Head of caudate nucleus (tissue), 42 donors: ENCODE results near the gene UPK1A.

Experiments used
- DNase-seq, 42 donors: peaks; one replicate each; pipeline versions ENCODE4 v3.0.0 to v3.0.0-alpha.2; 2020 to 2021; ENCODE audit warnings: mixed read lengths in 7 of 42
- intact Hi-C: fragments of 100-400 bp; cut with DNase I; formaldehyde crosslinking; loops from one replicate; pipeline ENCODE4 v1.15.0; 2022

The UPK1A gene

GRCh38 chr19:35666251-35666913, at the start of gene UPK1A:
TSS of gene UPK1A (plus strand) at chr19:35666517. CDS start at chr19:35666813, 296 bp downstream.
- intact Hi-C loops, result no loop called here
- DNase-seq, result no peak

GRCh38 chr19:35618857-35619256, 47.5 kb upstream of the UPK1A start:
- intact Hi-C loops, result no loop called here
- DNase-seq, result no peak

- intact Hi-C loops, result no loop called here
These were observed 46.9 kb upstream of the UPK1A start for GRCh38 chr19:35619290-35619923.

GRCh38 chr19:35620001-35620400, 46.3 kb upstream of the UPK1A start:
- intact Hi-C loops, result no loop called here
- no peak for DNase-seq

More at GRCh38 chr19:35619290-35619923, 46.9 kb upstream of the UPK1A start:
- no peak for DNase-seq

- no peak for DNase-seq
- intact Hi-C loops, result no loop called here
These were observed 44.6 kb upstream of the UPK1A start for GRCh38 chr19:35621708-35622107.

- intact Hi-C loops, result no loop called here
- DNase-seq, result no peak
These were observed 43.6 kb upstream of the UPK1A start for GRCh38 chr19:35622750-35623149.

- intact Hi-C loops, result no loop called here
- DNase-seq, result peak; percentile 33 to 95 (median 77)
These were observed 42.8 kb upstream of the UPK1A start for GRCh38 chr19:35623327-35624010.

GRCh38 chr19:35628264-35628564, 38.1 kb upstream of the UPK1A start:
- no peak for DNase-seq
- intact Hi-C loops, result loop anchor here (2.0 kb wide), 3 partner anchors 15 to 89 kb away; partner anchors contain the start of genes COX6B1 and HAUS5

- DNase-seq, result peak; percentile 91 to 98 (median 96)
- intact Hi-C loops, result loop anchor here (2.0 kb wide), 3 partner anchors 16 to 88 kb away; partner anchors contain the start of genes COX6B1 and HAUS5
These were observed 37.6 kb upstream of the UPK1A start, which contains the start of gene RBM42 for GRCh38 chr19:35628565-35629331. TSS of gene RBM42 (plus strand) at chr19:35629036. CDS start at chr19:35629154, 118 bp downstream.

GRCh38 chr19:35629332-35629633, 37.0 kb upstream of the UPK1A start:
- peak in 1 of 42 donors; percentile 40 for DNase-seq
- intact Hi-C loops, result loop anchor here (2.0 kb wide), 3 partner anchors 16 to 88 kb away; partner anchors contain the start of genes COX6B1 and HAUS5

GRCh38 chr19:35633727-35634440, 32.4 kb upstream of the UPK1A start:
- intact Hi-C loops, result no loop called here
- DNase-seq, result no peak

- intact Hi-C loops, result no loop called here
- DNase-seq, result no peak
These were observed 29.7 kb upstream of the UPK1A start for GRCh38 chr19:35636651-35637050.

- intact Hi-C loops, result no loop called here
- no peak for DNase-seq
These were observed 29.2 kb upstream of the UPK1A start for GRCh38 chr19:35637165-35637564.

- DNase-seq, result no peak
- intact Hi-C loops, result no loop called here
These were observed 27.0 kb upstream of the UPK1A start for GRCh38 chr19:35639321-35639639.

GRCh38 chr19:35639863-35640262, 26.5 kb upstream of the UPK1A start:
- intact Hi-C loops, result no loop called here
- DNase-seq, result no peak

- intact Hi-C loops, result no loop called here
- no peak for DNase-seq
These were observed 24.7 kb upstream of the UPK1A start, which contains the start of gene ETV2 for GRCh38 chr19:35641515-35642151. TSS of gene ETV2 (plus strand) at chr19:35641745. CDS start at chr19:35642461, 716 bp downstream.

GRCh38 chr19:35642312-35642711, 24.0 kb upstream of the UPK1A start:
- no peak for DNase-seq
- intact Hi-C loops, result no loop called here

- intact Hi-C loops, result no loop called here
- no peak for DNase-seq
These were observed 23.5 kb upstream of the UPK1A start for GRCh38 chr19:35642798-35643254.
